GM12878 (cell line): Measurements from ENCODE around the gene CRYGS. TPM values are rescaled to one million over a fixed set of nuclear protein-coding genes. Genes with fewer than 3 reads are reported as not detected.

ENCODE experiments used
- ATAC-seq: fragments of 200-7000 bp; cut with Tn5 transposase; 3 replicates; pipeline ENCODE4 v1.9.1; 2020; ENCODE audit warnings: mild to moderate bottlenecking, moderate library complexity
- BruUV-seq: library from RNA; stranded (reverse); fragments of 400-500 nt; replicated peaks from 2 replicates; lab custom pipeline; 2021; lab: Mats Ljungman, UMichigan
- CTCF ChIA-PET: fragments of 300-600 bp; sonication (Branson Sonifier 250); formaldehyde crosslinking; extraction: SDS; loops from one replicate; lab custom pipeline; 2021; ENCODE audit warnings: inconsistent platforms; lab: Yijun Ruan, JAX
- POLR2A ChIA-PET: fragments of 350-600 bp; formaldehyde crosslinking; extraction: SDS; loops from one replicate; lab custom pipeline; 2021; ENCODE audit warnings: inconsistent platforms; lab: Charles Lee
- RAD21 ChIA-PET: fragments of 300-600 bp; sonication (Branson Sonifier 250); formaldehyde crosslinking; loops from one replicate; lab custom pipeline; 2023; ENCODE audit warnings: antibody characterized with exemption; ENCODE audit not compliant: unreplicated experiment; lab: Charles Lee
- SMC1A ChIA-PET: fragments of 300-600 bp; sonication (Branson Sonifier 250); formaldehyde crosslinking; loops from one replicate; lab custom pipeline; 2023; ENCODE audit not compliant: unreplicated experiment, uncharacterized antibody; lab: Charles Lee
- DNase-seq: peaks from one replicate; pipeline ENCODE4 v3.0.0-alpha.2; 2011; ENCODE audit warnings: low read depth, low spot score
- FAIRE-seq: peaks from 3 replicates; lab custom pipeline; 2011; peaks lifted over from hg19 to GRCh38; lab: Jason Lieb, UNC
- H2AFZ ChIP-seq: 2 replicates; pipeline ENCODE4 v1.6.0; 2011; ENCODE audit warnings: low read depth, low read length, control low read depth; ENCODE audit not compliant: control insufficient read depth
- H3K27ac ChIP-seq: 2 replicates; pipeline ENCODE4 v1.5.1; 2011; ENCODE audit warnings: control low read depth; ENCODE audit not compliant: control insufficient read depth, insufficient read depth
- H3K27me3 ChIP-seq, 2 experiments: replicated peaks in 1 of 2; 2 replicates each; pipeline versions ENCODE4 v1.6.0 to v1.6.1; 2011; ENCODE audit warnings: low read length in 1 of 2; ENCODE audit not compliant: control insufficient read depth in 2 of 2, insufficient read depth in 2 of 2
- H3K36me3 ChIP-seq, 2 experiments: 2 replicates each; pipeline ENCODE4 v1.5.1; 2011; ENCODE audit warnings: low read length in 1 of 2; ENCODE audit not compliant: control insufficient read depth in 2 of 2, insufficient read depth in 2 of 2
- H3K4me1 ChIP-seq: 2 replicates; pipeline ENCODE4 v1.6.1; 2011; ENCODE audit warnings: mild to moderate bottlenecking, low read length, moderate library complexity, mixed read lengths; ENCODE audit not compliant: control insufficient read depth, insufficient read depth
- H3K4me2 ChIP-seq: 2 replicates; pipeline ENCODE4 v1.6.0; 2011; ENCODE audit warnings: control low read depth; ENCODE audit not compliant: control insufficient read depth, insufficient read depth
- H3K4me3 ChIP-seq: fragments of 200-600 bp; sonication (generic); 2 replicates; pipeline ENCODE4 v1.5.1; 2016
- H3K79me2 ChIP-seq: 2 replicates; pipeline ENCODE4 v1.6.0; 2011; ENCODE audit warnings: low read length; ENCODE audit not compliant: control insufficient read depth, insufficient read depth
- H3K9ac ChIP-seq: 2 replicates; pipeline ENCODE4 v1.8.0; 2011; ENCODE audit warnings: low read length, control low read depth, mixed read lengths; ENCODE audit not compliant: control insufficient read depth, insufficient read depth
- H3K9me3 ChIP-seq: replicated peaks from 3 replicates; pipeline ENCODE4 v1.5.1; 2011; ENCODE audit warnings: mild to moderate bottlenecking, low read length; ENCODE audit not compliant: control insufficient read depth, insufficient read depth
- H4K20me1 ChIP-seq: 2 replicates; pipeline ENCODE4 v1.6.0; 2011; ENCODE audit not compliant: control insufficient read depth, insufficient read depth
- ATF2 ChIP-seq: IDR thresholded peaks from 2 replicates; pipeline ENCODE4 v1.6.1; 2012; ENCODE audit warnings: low read length, inconsistent platforms
- FOXK2 ChIP-seq: fragments of 450-650 bp; IDR thresholded peaks from 2 replicates; pipeline ENCODE4 v1.6.1; 2017; ENCODE audit warnings: mild to moderate bottlenecking, moderate library complexity
- GATAD2B ChIP-seq: fragments of 450-650 bp; conservative IDR thresholded peaks from 2 replicates; pipeline ENCODE4 v1.6.1; 2017; ENCODE audit warnings: low read depth, mild to moderate bottlenecking, moderate library complexity
- JUND ChIP-seq: IDR thresholded peaks from 2 replicates; pipeline ENCODE4 v1.6.1; 2012; ENCODE audit warnings: low read depth, mild to moderate bottlenecking, low read length, improper control_type of control experiment, moderate library complexity
- MEF2B ChIP-seq: fragments of 450-650 bp; IDR thresholded peaks from 2 replicates; pipeline ENCODE4 v1.6.1; 2018; ENCODE audit warnings: mild to moderate bottlenecking, moderate library complexity; ENCODE audit not compliant: partially characterized antibody, poor library complexity, severe bottlenecking
- NR2C1 ChIP-seq: fragments of 450-650 bp; IDR thresholded peaks from 2 replicates; pipeline ENCODE4 v1.6.1; 2017; ENCODE audit warnings: antibody characterized with exemption, mild to moderate bottlenecking, moderate library complexity
- POLR2AphosphoS5 ChIP-seq: IDR thresholded peaks from 2 replicates; pipeline ENCODE4 v1.6.1; 2011; ENCODE audit warnings: mild to moderate bottlenecking, low read length, inconsistent platforms
- RBBP5 ChIP-seq: fragments of 200-600 bp; sonication (generic); conservative IDR thresholded peaks from 2 replicates; pipeline ENCODE4 v1.6.1; 2016
- SMAD1 ChIP-seq: fragments of 450-650 bp; IDR thresholded peaks from 2 replicates; pipeline ENCODE4 v1.6.1; 2018; ENCODE audit warnings: mild to moderate bottlenecking, low read depth; ENCODE audit not compliant: partially characterized antibody
- TARDBP ChIP-seq: IDR thresholded peaks from 2 replicates; pipeline ENCODE4 v1.6.1; 2016; ENCODE audit warnings: borderline replicate concordance
- TCF7 ChIP-seq: IDR thresholded peaks from 2 replicates; pipeline ENCODE4 v1.6.1; 2014; ENCODE audit warnings: antibody characterized with exemption, borderline replicate concordance
- ZNF24 ChIP-seq: fragments of 450-650 bp; IDR thresholded peaks from 2 replicates; pipeline ENCODE4 v1.6.1; 2017; ENCODE audit warnings: antibody characterized with exemption, mild to moderate bottlenecking
- ZZZ3 ChIP-seq: IDR thresholded peaks from 2 replicates; pipeline ENCODE4 v1.6.1; 2011; ENCODE audit warnings: low read depth; ENCODE audit not compliant: control insufficient read depth, insufficient read length
- WGBS: methylation state at CpG from one replicate; pipeline ENCODE4 v1.1.6; 2016; ENCODE audit warnings: low lambda C conversion rate; ENCODE audit not compliant: insufficient replicate concordance, insufficient coverage; ENCODE audit errors: missing lambda C conversion rate; 5-methylcytosine and 5-hydroxymethylcytosine counted together
- in situ Hi-C: fragments of 300-500 bp; cut with MboI; formaldehyde crosslinking; loops from 9 replicates; pipeline ENCODE4 v1.14.3; 2018; ENCODE audit warnings: mixed read lengths
- intact Hi-C: fragments of 100-400 bp; cut with micrococcal nuclease; formaldehyde crosslinking; loops from one replicate; pipeline ENCODE4 v1.14.2; 2022; ENCODE audit not compliant: unreplicated experiment
- polyA plus RNA-seq, 11 experiments: library from polyadenylated mRNA; depleted of rRNA in 4 of 11; unstranded in 6 of 11; stranded (reverse) in 5 of 11; fragments of >200 nt; fragmentation: Nextera tagmentation in 4 of 11; fragmentation: Illumina TruSeq in 1 of 11; extraction: Ambion mirVana in 4 of 11; extraction: Trizol in 1 of 11; gene quantifications; 1 replicate in 1 of 11; 2 replicates in 10 of 11; pipeline versions ENCODE4 v1.2.1 to v1.2.3, GENCODE V29; 2011 to 2016; ENCODE audit warnings: inconsistent platforms in 2 of 11, missing spikeins in 2 of 11, low read depth in 1 of 11
- total RNA-seq, 4 experiments: library from RNA; depleted of rRNA in 3 of 4; stranded (reverse); fragments of >200 nt in 3 of 4; fragmentation: Illumina TruSeq in 1 of 4; extraction: Trizol in 1 of 4; gene quantifications; 2 replicates each; pipeline versions ENCODE4 v1.2.1 to v1.2.3, GENCODE V29; 2013 to 2021
- TF ChIP-seq, protein P1 (sequence below): fragments of 450-650 bp; formaldehyde crosslinking; IDR thresholded peaks from 2 replicates; pipeline ENCODE4 v1.4.0; 2020; ENCODE audit warnings: mild to moderate bottlenecking, moderate library complexity
- TF ChIP-seq, protein P2 (sequence below): IDR thresholded peaks from 2 replicates; pipeline ENCODE4 v1.6.1; 2012; ENCODE audit warnings: mild to moderate bottlenecking, low read depth, low read length
- TF ChIP-seq, protein P3 (sequence below): IDR thresholded peaks from 2 replicates; pipeline ENCODE4 v1.6.1; 2012; ENCODE audit warnings: low read depth, low read length, improper control_type of control experiment

The CRYGS gene
- total and polyA plus RNA-seq, 10 of the 15 experiments (the other 5 are each of a cell fraction or from before 2014, with no cell fraction given) = 1.1 to 6.0 (median 2.5) TPM

DNA sequence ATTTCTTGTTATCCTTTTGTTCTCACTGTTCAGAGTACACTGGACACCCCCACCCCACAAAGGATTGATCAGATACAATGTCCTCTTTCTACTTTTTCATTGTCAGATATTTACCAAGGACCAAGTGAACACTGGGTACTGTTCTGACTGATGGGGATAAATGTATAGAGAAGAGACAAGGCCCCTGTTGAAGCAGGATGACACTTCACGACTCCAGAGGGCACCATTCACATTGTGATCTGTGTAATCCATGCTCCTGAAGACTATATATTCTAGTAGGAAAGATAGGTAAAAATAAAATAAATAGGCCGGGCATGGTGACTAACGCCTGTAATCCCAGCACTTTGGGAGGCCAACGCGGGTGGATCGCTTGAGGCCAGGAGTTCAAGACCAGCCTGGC is 7.2 kb upstream of the CRYGS start:
- ChIA-PET RAD21 (interaction anchor here (1.0 kb wide), 1 partner anchor 286 kb away, joined by 4 read pairs; no protein-coding TSS in a partner anchor), POLR2A (no interaction called here), CTCF (interaction anchor here (0.8 to 2.7 kb wide), 2 partner anchors 11 to 17 kb away, joined by 4 to 23 read pairs; no protein-coding TSS in a partner anchor), SMC1A (interaction anchor here (3.0 kb wide), 1 partner anchor 11 kb away, joined by 12 read pairs; no protein-coding TSS in a partner anchor)
- Histone ChIP-seq H2AFZ (no peak overlapping the region), H3K9me3 (no peaks in the 10 kb centered on the region), H4K20me1 (no peaks in the 10 kb centered on the region), H3K4me1 (no peaks in the 10 kb centered on the region), H3K27me3 (no peaks in the 10 kb centered on the region), H3K79me2 (no peaks in the 10 kb centered on the region), H3K36me3 (peaks cover 4 to 23% of the 10 kb centered on the region in 2 experiments), H3K4me3 (no peak overlapping the region), H3K27ac (no peak overlapping the region), H3K9ac (no peak overlapping the region), H3K4me2 (no peak overlapping the region)
- no peak for DNase-seq
- intact Hi-C loops (no loop called here), in situ Hi-C loops (no loop called here)
- TF ChIP-seq POLR2AphosphoS5 = no peak
- TF ChIP-seq, protein P1, sequence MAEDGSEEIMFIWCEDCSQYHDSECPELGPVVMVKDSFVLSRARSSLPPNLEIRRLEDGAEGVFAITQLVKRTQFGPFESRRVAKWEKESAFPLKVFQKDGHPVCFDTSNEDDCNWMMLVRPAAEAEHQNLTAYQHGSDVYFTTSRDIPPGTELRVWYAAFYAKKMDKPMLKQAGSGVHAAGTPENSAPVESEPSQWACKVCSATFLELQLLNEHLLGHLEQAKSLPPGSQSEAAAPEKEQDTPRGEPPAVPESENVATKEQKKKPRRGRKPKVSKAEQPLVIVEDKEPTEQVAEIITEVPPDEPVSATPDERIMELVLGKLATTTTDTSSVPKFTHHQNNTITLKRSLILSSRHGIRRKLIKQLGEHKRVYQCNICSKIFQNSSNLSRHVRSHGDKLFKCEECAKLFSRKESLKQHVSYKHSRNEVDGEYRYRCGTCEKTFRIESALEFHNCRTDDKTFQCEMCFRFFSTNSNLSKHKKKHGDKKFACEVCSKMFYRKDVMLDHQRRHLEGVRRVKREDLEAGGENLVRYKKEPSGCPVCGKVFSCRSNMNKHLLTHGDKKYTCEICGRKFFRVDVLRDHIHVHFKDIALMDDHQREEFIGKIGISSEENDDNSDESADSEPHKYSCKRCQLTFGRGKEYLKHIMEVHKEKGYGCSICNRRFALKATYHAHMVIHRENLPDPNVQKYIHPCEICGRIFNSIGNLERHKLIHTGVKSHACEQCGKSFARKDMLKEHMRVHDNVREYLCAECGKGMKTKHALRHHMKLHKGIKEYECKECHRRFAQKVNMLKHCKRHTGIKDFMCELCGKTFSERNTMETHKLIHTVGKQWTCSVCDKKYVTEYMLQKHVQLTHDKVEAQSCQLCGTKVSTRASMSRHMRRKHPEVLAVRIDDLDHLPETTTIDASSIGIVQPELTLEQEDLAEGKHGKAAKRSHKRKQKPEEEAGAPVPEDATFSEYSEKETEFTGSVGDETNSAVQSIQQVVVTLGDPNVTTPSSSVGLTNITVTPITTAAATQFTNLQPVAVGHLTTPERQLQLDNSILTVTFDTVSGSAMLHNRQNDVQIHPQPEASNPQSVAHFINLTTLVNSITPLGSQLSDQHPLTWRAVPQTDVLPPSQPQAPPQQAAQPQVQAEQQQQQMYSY (CRISPR knock-in tag) = no peak
- TF ChIP-seq FOXK2 = no peak
- TF ChIP-seq TCF7 = no peak
- no peak for TF ChIP-seq ZNF24
- TF ChIP-seq TARDBP = no peak
- TF ChIP-seq GATAD2B = no peak
- no peak for TF ChIP-seq JUND
- TF ChIP-seq, protein P2, sequence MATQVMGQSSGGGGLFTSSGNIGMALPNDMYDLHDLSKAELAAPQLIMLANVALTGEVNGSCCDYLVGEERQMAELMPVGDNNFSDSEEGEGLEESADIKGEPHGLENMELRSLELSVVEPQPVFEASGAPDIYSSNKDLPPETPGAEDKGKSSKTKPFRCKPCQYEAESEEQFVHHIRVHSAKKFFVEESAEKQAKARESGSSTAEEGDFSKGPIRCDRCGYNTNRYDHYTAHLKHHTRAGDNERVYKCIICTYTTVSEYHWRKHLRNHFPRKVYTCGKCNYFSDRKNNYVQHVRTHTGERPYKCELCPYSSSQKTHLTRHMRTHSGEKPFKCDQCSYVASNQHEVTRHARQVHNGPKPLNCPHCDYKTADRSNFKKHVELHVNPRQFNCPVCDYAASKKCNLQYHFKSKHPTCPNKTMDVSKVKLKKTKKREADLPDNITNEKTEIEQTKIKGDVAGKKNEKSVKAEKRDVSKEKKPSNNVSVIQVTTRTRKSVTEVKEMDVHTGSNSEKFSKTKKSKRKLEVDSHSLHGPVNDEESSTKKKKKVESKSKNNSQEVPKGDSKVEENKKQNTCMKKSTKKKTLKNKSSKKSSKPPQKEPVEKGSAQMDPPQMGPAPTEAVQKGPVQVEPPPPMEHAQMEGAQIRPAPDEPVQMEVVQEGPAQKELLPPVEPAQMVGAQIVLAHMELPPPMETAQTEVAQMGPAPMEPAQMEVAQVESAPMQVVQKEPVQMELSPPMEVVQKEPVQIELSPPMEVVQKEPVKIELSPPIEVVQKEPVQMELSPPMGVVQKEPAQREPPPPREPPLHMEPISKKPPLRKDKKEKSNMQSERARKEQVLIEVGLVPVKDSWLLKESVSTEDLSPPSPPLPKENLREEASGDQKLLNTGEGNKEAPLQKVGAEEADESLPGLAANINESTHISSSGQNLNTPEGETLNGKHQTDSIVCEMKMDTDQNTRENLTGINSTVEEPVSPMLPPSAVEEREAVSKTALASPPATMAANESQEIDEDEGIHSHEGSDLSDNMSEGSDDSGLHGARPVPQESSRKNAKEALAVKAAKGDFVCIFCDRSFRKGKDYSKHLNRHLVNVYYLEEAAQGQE = no peak
- TF ChIP-seq ATF2 = no peak
- TF ChIP-seq NR2C1 = no peak
- TF ChIP-seq RBBP5 = no peak
- no peak for TF ChIP-seq SMAD1
- TF ChIP-seq MEF2B = no peak
- no peak for TF ChIP-seq ZZZ3
- TF ChIP-seq, protein P3, sequence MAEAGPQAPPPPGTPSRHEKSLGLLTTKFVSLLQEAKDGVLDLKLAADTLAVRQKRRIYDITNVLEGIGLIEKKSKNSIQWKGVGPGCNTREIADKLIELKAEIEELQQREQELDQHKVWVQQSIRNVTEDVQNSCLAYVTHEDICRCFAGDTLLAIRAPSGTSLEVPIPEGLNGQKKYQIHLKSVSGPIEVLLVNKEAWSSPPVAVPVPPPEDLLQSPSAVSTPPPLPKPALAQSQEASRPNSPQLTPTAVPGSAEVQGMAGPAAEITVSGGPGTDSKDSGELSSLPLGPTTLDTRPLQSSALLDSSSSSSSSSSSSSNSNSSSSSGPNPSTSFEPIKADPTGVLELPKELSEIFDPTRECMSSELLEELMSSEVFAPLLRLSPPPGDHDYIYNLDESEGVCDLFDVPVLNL = no peak
- 99% methylated on average over 6 of the region's 6 CpGs for WGBS
- no peak for ATAC-seq
- FAIRE-seq = no peak
- no TSS peak for BruUV-seq
